Nephron progenitor cell (in vitro differentiated cells): Measurements from ENCODE around the gene HCRTR1.
A peak's percentile ranks its signal among the peaks of the same experiment; 100 is the strongest.

ENCODE experiments used
- DNase-seq: peaks from one replicate; pipeline ENCODE4 v3.0.0; 2021
- H3K27ac Mint-ChIP-seq: 2 replicates; pipeline ENCODE4 v1.8.0; 2021; ENCODE audit warnings: mild to moderate bottlenecking, moderate library complexity, mixed read lengths
- H3K27me3 Mint-ChIP-seq: 2 replicates; pipeline ENCODE4 v1.8.0; 2021; ENCODE audit warnings: mild to moderate bottlenecking, low read depth, mixed read lengths; ENCODE audit not compliant: poor library complexity
- H3K36me3 Mint-ChIP-seq: 2 replicates; pipeline ENCODE4 v1.8.0; 2021; ENCODE audit warnings: low read depth, mixed read lengths
- H3K4me1 Mint-ChIP-seq: 2 replicates; pipeline ENCODE4 v1.8.0; 2021; ENCODE audit warnings: mixed read lengths
- H3K4me3 Mint-ChIP-seq: 2 replicates; pipeline ENCODE4 v1.8.0; 2021; ENCODE audit warnings: mild to moderate bottlenecking, moderate library complexity, mixed read lengths
- H3K9me3 Mint-ChIP-seq: 2 replicates; pipeline ENCODE4 v1.8.0; 2021; ENCODE audit warnings: mild to moderate bottlenecking, moderate library complexity, mixed read lengths
- TF ChIP-seq, protein P1 (sequence below): fragments of 200-600 bp; sonication (generic); IDR thresholded peaks from 2 replicates; pipeline ENCODE4 v1.5.0; 2021; ENCODE audit warnings: antibody characterized with exemption

The HCRTR1 gene

DNA sequence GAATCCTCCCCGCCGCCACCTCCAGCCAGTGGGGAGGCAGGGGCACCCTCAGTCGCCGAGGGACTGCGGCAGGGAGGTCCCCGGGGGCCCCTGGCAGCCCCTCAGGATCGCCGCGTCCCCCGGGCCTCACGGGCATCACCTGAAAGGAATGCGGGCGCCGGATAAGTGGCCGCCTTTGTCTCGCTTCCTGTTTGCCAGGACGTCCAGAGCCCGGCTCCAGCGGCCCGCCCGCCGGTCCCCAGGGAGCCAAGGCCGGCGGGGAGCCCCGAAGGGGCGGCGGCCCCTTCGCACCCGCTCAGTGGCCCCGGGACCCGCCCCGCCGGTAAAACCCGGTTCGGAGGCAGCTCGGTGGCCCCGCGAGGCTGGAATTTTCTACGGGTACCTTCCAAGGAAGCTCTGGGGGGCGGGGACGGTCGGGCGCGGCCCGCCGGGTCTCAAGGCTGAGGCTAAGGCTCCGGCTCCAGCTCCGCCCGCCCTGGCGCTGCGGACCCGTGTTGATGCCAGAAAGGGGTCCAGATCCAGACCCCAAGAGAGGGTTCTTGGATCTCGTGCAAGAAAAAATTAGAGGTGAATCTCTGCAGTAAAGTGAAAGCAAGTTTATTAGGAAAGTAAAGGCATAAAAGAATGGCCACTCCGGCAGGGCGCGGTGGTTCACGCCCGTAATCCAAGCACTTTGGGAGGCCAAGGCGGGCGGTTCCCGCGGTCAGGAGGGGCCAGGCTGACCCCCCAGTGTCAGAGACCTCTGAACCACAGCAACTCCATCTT, 28.6 kb upstream of the HCRTR1 start:
- Mint-ChIP-seq H3K36me3 (no peaks in the 10 kb centered on the region), H3K4me3 (peak overlapping the region; percentile 48), H3K27me3 (peaks cover 75% of the 10 kb centered on the region), H3K4me1 (no peaks in the 10 kb centered on the region), H3K9me3 (peaks cover 4% of the 10 kb centered on the region), H3K27ac (no peak overlapping the region)
- TF ChIP-seq, protein P1, sequence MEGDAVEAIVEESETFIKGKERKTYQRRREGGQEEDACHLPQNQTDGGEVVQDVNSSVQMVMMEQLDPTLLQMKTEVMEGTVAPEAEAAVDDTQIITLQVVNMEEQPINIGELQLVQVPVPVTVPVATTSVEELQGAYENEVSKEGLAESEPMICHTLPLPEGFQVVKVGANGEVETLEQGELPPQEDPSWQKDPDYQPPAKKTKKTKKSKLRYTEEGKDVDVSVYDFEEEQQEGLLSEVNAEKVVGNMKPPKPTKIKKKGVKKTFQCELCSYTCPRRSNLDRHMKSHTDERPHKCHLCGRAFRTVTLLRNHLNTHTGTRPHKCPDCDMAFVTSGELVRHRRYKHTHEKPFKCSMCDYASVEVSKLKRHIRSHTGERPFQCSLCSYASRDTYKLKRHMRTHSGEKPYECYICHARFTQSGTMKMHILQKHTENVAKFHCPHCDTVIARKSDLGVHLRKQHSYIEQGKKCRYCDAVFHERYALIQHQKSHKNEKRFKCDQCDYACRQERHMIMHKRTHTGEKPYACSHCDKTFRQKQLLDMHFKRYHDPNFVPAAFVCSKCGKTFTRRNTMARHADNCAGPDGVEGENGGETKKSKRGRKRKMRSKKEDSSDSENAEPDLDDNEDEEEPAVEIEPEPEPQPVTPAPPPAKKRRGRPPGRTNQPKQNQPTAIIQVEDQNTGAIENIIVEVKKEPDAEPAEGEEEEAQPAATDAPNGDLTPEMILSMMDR, result no peak
- DNase-seq, result peak; percentile 26

DNA sequence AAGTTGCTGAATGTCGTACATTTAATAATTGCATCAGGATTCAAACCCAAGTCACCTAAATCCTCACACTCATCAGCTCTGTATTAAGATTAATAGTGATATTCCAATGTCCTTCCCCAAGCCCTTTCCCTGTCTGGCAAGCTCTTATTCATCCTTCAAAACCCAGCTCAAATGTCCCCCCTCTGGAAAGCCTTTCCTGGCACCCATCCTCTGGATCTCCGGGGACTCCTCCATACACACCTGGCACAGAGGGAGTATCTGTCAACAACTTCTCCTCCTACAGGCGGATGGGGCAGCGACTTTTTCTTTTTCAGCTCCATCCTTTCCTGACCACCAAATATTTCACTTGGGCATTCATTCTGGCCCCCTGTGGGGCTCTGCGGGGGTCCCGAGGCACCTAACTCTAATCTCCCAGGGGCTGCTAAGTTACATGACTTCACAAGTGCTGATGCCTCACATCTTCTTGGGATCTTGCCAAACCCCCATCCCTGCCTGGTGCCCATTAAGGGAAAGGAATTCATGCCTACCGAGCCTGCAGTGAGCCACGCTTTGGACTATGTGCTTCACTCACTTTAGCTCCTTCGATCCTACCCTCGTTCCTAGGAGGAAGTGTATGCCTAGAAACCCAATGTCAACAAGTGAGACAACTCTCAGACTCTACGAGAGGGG, 25.9 kb upstream of the HCRTR1 start:
- Mint-ChIP-seq H3K36me3 (no peaks in the 10 kb centered on the region), H3K27me3 (peaks cover 77% of the 10 kb centered on the region), H3K4me3 (no peak overlapping the region), H3K27ac (no peak overlapping the region), H3K4me1 (peaks cover 3% of the 10 kb centered on the region), H3K9me3 (peaks cover 4% of the 10 kb centered on the region)
- TF ChIP-seq, protein P1, result no peak
- no peak for DNase-seq

DNA sequence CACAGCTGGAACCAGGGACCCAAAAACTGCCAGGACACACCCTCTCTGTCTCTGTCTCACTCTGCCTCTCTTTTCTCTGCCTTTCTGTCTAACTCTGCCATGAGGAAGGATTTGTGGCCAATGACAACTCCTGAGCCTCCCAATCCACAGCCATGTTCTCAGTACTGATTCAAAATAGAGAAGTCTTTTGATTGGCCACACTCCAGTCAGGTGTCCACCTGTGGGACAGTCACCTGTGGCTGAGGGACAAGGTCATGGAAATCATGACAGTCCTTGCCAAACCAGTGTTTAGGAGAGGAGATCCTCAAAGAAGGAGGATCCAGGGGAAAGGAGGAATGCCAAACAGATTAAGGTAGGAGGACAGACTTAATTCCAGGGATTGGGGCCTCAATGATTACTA, 25.4 kb upstream of the HCRTR1 start:
- Mint-ChIP-seq H3K36me3 (no peaks in the 10 kb centered on the region), H3K4me3 (no peak overlapping the region), H3K27ac (no peak overlapping the region), H3K4me1 (peaks cover 5% of the 10 kb centered on the region), H3K9me3 (peaks cover 4% of the 10 kb centered on the region), H3K27me3 (peaks cover 80% of the 10 kb centered on the region)
- TF ChIP-seq, protein P1, result no peak
- no peak for DNase-seq

DNA sequence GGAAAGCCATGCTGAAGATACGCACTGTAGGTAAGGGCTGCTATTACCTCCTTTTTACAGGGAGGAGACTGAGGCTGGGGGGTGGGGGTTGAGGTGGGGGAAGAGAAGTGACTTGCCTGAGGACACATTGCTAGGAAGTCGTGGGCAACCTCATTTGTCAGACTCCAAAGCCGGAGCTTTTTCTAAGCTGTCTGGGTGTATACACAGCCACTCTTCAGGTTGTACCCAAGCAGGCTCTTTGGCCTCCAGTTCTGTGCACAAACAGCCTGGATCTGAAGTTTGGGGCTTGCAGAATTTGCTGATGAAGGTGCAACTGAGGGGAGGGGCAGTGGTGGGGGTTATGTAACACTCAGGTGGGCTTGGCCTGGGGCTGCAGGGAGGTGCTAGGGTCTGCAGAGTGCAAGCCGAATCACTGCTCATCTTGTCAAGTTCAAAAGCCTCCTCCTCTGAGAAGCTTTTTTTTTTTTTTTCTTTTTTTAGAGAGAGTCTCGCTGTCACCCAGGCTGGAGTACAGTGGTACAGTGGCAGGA, 24.3 kb upstream of the HCRTR1 start:
- Mint-ChIP-seq H3K27me3 (peaks cover 69% of the 10 kb centered on the region), H3K4me1 (peaks cover 5% of the 10 kb centered on the region), H3K9me3 (peaks cover 4% of the 10 kb centered on the region), H3K4me3 (no peak overlapping the region), H3K36me3 (no peaks in the 10 kb centered on the region), H3K27ac (no peak overlapping the region)
- DNase-seq, result no peak
- TF ChIP-seq, protein P1, result no peak

DNA sequence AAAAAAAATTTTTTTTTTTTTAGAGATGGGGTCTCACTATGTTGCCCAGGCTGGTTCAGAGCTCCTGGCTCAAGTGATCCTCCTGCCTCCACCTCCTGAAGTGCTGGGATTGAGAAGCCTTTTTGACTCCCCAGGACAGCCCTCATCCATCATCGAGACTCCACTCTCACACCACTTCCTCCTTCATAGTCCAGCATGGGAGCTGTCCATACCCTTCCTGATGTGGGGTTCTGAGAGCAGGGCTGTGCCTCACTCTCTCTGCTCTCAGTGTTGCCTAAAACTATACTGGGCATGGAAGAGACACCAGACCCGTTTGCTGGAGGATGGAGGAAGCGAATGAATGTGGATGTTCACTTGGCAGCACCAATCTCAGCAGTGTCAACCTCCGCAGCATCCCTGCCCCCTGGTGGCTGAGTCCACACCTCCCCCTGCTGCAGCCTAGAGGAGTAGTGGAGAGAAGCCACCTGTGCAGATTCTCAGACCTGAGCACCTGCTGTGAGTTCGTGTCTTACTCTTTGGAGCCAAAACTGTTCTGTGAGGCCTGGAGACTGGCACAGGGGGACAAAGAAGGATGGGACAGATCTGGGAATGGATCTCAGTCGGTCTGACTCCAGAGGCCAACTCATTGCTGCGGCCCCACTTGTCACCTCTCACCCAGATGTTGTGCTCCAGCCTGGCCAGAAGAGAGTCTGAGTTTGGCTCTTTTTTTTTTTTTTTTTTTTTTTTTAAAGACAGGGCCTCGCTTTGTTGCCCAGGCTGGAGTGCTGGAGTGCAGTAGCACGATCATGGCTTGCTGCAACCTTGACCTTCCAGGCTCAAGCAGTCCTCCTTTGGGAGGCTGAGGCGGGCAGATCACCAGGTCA, 23.5 kb upstream of the HCRTR1 start:
- H3K4me1 Mint-ChIP-seq, result peaks cover 5% of the 10 kb centered on the region
- no peaks in the 10 kb centered on the region for H3K36me3 Mint-ChIP-seq
- H3K27me3 Mint-ChIP-seq, result peaks cover 69% of the 10 kb centered on the region
- TF ChIP-seq, protein P1, result peak; percentile 72
- no peak overlapping the region for H3K4me3 Mint-ChIP-seq
- peak; percentile 70 for DNase-seq
- peaks cover 4% of the 10 kb centered on the region for H3K9me3 Mint-ChIP-seq
- H3K27ac Mint-ChIP-seq, result no peak overlapping the region
